Osteoblast (primary cell): ENCODE results near the gene ADAM12. TPM values are rescaled to one million over a fixed set of nuclear protein-coding genes. Genes with fewer than 3 reads are reported as not detected.
A peak's percentile ranks its signal among the peaks of the same experiment; 100 is the strongest.

Experiments
- DNase-seq: peaks from one replicate; pipeline ENCODE4 v3.0.0; 2011; ENCODE audit warnings: low spot score, mixed read lengths; ENCODE audit not compliant: insufficient read length; ENCODE audit errors: missing footprints
- H2AFZ ChIP-seq: 2 replicates; pipeline ENCODE4 v1.6.0; 2011; ENCODE audit warnings: mild to moderate bottlenecking, low read length
- H3K27ac ChIP-seq: 2 replicates; pipeline ENCODE4 v1.5.1; 2011; ENCODE audit warnings: mild to moderate bottlenecking, low read depth, low read length, moderate library complexity
- H3K27me3 ChIP-seq: 2 replicates; pipeline ENCODE4 v1.6.0; 2012; ENCODE audit warnings: mild to moderate bottlenecking, control low read depth, inconsistent platforms, low read length, moderate library complexity; ENCODE audit not compliant: insufficient read depth
- H3K36me3 ChIP-seq: 2 replicates; pipeline ENCODE4 v1.5.1; 2011; ENCODE audit warnings: mild to moderate bottlenecking, low read length, control low read depth, moderate library complexity; ENCODE audit not compliant: insufficient read depth
- H3K4me1 ChIP-seq: 2 replicates; pipeline ENCODE4 v1.5.1; 2011; ENCODE audit warnings: mild to moderate bottlenecking, low read length, control low read depth, moderate library complexity; ENCODE audit not compliant: insufficient read depth
- H3K4me2 ChIP-seq: 2 replicates; pipeline ENCODE4 v1.6.0; 2011; ENCODE audit warnings: mild to moderate bottlenecking, low read length; ENCODE audit not compliant: insufficient read depth
- H3K4me3 ChIP-seq: fragments of 200-600 bp; sonication (generic); 3 replicates; pipeline ENCODE4 v1.5.1; 2012; ENCODE audit warnings: mild to moderate bottlenecking, low read length, inconsistent platforms; ENCODE audit not compliant: insufficient read depth
- H3K79me2 ChIP-seq: 2 replicates; pipeline ENCODE4 v1.6.0; 2012; ENCODE audit warnings: mild to moderate bottlenecking, low read length, control low read depth, inconsistent platforms; ENCODE audit not compliant: insufficient read depth
- H3K9me3 ChIP-seq: 2 replicates; pipeline ENCODE4 v1.5.1; 2011; ENCODE audit warnings: low read depth, low read length, control low read depth
- H4K20me1 ChIP-seq: 2 replicates; pipeline ENCODE4 v1.6.0; 2012; ENCODE audit warnings: mild to moderate bottlenecking, low read length, control low read depth; ENCODE audit not compliant: insufficient read depth
- total RNA-seq: library from RNA; depleted of rRNA; stranded (reverse); fragments of >200 nt; gene quantifications from 2 replicates; pipeline ENCODE4 v1.2.3, GENCODE V29; 2012
- TF ChIP-seq, protein P1 (sequence below): IDR thresholded peaks from 2 replicates; pipeline ENCODE4 v1.5.1; 2011; ENCODE audit warnings: mild to moderate bottlenecking, low read depth, low read length, moderate library complexity; ENCODE audit errors: extremely low read depth

The ADAM12 gene
- total RNA-seq, 1 donor, result 345 TPM

DNA sequence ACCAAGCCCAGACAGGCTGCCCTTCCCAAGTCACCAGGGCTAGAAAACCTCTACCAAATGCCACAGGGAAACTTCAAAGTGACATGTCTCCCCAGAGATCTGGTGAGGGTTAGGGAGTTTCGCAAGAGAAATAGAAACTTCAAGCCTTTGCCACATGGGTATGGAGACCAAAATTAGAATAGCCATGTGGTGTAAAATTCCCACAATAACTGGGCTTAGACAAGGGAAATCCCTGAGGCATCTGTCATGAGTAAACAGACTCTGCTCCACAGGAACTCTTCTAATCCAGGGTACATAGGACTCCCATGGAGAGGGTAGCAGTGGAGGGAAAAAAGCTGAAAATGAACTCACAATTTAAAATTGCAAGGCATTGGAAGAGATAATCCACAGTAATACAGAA, 14.3 kb downstream of the ADAM12 start:
- peak overlapping the region; percentile 59 for H3K27ac ChIP-seq

DNA sequence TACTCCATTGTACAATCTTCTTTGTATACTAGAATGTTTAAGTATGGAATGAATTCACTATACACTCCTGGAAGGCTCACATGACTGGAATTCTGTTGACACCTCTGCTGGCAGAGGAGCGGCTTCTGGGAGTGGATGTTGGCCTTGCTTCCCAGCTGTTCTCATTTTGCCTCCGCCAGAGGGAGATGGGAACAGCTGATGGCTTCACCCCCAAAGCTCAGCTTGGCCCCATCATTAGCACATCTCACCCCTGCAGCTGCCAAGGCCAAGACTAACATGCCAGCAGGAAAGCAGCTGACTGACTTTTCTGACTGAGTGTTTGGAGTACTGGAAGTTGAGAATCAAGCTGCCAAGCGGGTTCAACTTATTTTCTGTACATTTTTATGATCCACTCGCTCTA, 15.1 kb downstream of the ADAM12 start:
- no peak overlapping the region for H3K4me3 ChIP-seq
- no peak for DNase-seq
- TF ChIP-seq, protein P1, sequence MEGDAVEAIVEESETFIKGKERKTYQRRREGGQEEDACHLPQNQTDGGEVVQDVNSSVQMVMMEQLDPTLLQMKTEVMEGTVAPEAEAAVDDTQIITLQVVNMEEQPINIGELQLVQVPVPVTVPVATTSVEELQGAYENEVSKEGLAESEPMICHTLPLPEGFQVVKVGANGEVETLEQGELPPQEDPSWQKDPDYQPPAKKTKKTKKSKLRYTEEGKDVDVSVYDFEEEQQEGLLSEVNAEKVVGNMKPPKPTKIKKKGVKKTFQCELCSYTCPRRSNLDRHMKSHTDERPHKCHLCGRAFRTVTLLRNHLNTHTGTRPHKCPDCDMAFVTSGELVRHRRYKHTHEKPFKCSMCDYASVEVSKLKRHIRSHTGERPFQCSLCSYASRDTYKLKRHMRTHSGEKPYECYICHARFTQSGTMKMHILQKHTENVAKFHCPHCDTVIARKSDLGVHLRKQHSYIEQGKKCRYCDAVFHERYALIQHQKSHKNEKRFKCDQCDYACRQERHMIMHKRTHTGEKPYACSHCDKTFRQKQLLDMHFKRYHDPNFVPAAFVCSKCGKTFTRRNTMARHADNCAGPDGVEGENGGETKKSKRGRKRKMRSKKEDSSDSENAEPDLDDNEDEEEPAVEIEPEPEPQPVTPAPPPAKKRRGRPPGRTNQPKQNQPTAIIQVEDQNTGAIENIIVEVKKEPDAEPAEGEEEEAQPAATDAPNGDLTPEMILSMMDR, result no peak
- H3K4me2 ChIP-seq, result no peak overlapping the region
- H3K79me2 ChIP-seq, result peaks cover 98% of the 10 kb centered on the region
- no peak overlapping the region for H2AFZ ChIP-seq
- H3K9me3 ChIP-seq, result no peaks in the 10 kb centered on the region
- H3K36me3 ChIP-seq, result peaks cover 17% of the 10 kb centered on the region
- peaks cover 29% of the 10 kb centered on the region for H3K4me1 ChIP-seq
- H3K27me3 ChIP-seq, result no peaks in the 10 kb centered on the region
- peaks cover 27% of the 10 kb centered on the region for H4K20me1 ChIP-seq
- peak overlapping the region; percentile 59 for H3K27ac ChIP-seq

More for the DNA sequence above, 14.3 kb downstream of the ADAM12 start:
- TF ChIP-seq, protein P1, result no peak
- Histone ChIP-seq H3K9me3 (no peaks in the 10 kb centered on the region), H3K4me1 (peaks cover 29% of the 10 kb centered on the region), H3K4me3 (no peak overlapping the region), H2AFZ (no peak overlapping the region), H3K27me3 (no peaks in the 10 kb centered on the region), H3K4me2 (peak overlapping the region; percentile 4), H3K36me3 (peaks cover 17% of the 10 kb centered on the region), H3K79me2 (peaks cover 98% of the 10 kb centered on the region), H4K20me1 (peaks cover 27% of the 10 kb centered on the region)
- no peak for DNase-seq

DNA sequence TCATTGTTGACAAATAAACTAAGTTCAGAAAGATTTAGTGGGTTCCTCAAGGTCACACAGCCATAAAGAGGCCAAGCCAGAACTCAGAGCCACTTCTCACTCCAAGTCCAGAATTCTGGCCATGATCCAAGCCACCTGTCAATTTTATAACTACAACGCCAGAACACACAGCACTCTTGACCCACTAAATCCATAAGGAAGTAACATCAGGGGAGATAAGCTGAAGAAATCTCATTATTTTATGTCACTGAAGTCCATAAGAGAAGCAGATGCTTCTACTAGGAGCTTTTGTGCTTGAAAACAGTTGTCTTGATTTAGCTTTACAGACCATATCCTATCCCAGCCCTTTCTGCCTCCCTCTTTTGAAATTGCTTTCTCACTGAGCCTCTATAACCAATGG, 15.9 kb downstream of the ADAM12 start:
- no peak for DNase-seq
- Histone ChIP-seq H3K4me2 (no peak overlapping the region), H3K79me2 (peaks cover 97% of the 10 kb centered on the region), H3K9me3 (no peaks in the 10 kb centered on the region), H3K27me3 (no peaks in the 10 kb centered on the region), H3K36me3 (peaks cover 17% of the 10 kb centered on the region), H3K4me1 (peaks cover 27% of the 10 kb centered on the region), H3K4me3 (no peak overlapping the region), H2AFZ (no peak overlapping the region), H4K20me1 (peaks cover 27% of the 10 kb centered on the region), H3K27ac (no peak overlapping the region)
- TF ChIP-seq, protein P1, result no peak

DNA sequence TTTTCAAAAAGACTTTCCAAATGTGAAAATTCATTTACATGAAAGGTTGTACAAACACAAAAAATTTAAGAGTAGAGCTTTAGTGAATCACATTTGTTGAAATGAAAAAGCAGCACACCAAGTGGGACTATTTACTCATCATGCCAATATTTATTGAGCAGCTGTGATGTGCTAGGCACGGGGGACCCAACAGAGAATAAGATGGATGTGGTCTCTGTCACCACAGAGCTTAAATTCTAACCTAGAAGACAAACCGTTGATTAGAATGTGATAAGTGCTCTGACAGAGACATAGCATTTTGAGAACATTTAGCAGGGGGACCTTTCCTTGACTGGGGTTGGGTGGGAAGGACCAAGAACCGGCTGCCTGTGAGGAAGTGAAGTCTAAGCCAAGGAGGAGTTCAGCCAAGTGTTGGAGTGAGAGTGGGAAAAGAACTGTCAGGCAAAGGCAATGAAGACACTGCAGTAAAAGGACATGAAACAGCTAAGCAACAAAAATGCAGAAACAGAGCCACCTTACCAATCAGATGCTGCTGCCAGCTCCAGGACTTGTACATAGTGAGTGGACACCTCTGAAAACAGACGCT, 19.1 kb downstream of the ADAM12 start:
- peaks cover 34% of the 10 kb centered on the region for H4K20me1 ChIP-seq
- H3K79me2 ChIP-seq, result peaks cover 96% of the 10 kb centered on the region
- H2AFZ ChIP-seq, result no peak overlapping the region
- H3K27ac ChIP-seq, result peak overlapping the region; percentile 27
- no peaks in the 10 kb centered on the region for H3K9me3 ChIP-seq
- peaks cover 9% of the 10 kb centered on the region for H3K36me3 ChIP-seq
- no peak for DNase-seq
- no peak overlapping the region for H3K4me2 ChIP-seq
- TF ChIP-seq, protein P1, result no peak
- H3K4me3 ChIP-seq, result no peak overlapping the region
- H3K4me1 ChIP-seq, result peaks cover 19% of the 10 kb centered on the region
- H3K27me3 ChIP-seq, result no peaks in the 10 kb centered on the region
